SK-N-SH (cell line): ENCODE data around the gene PCAT6. TPM values are rescaled to one million over a fixed set of nuclear protein-coding genes. Genes with fewer than 3 reads are reported as not detected.

Source experiments
- CTCF ChIA-PET: fragments of 300-600, 350-600 bp; formaldehyde crosslinking; extraction: SDS; loops from one replicate; lab custom pipeline; 2021; lab: Yijun Ruan, JAX
- POLR2A ChIA-PET: fragments of 350-600 bp; sonication (Branson Sonifier 250); formaldehyde crosslinking; extraction: SDS; loops from one replicate; lab custom pipeline; 2020; ENCODE audit warnings: antibody characterized with exemption, inconsistent platforms; lab: Yijun Ruan, JAX
- DNase-seq: peaks from one replicate; pipeline ENCODE4 v3.0.0; 2012
- H2AFZ ChIP-seq: fragments of 200-600 bp; sonication (generic); 2 replicates; pipeline ENCODE4 v1.8.1; 2016; ENCODE audit warnings: antibody characterized with exemption, mild to moderate bottlenecking, low read depth
- H3F3A ChIP-seq: fragments of 200-600 bp; sonication (generic); replicated peaks from 2 replicates; pipeline ENCODE3; 2016; ENCODE audit warnings: antibody characterized with exemption, mild to moderate bottlenecking; ENCODE audit not compliant: insufficient read depth
- H3K27ac ChIP-seq, 2 experiments: fragments of 200-500 bp in 1 of 2; fragments of 200-600 bp in 1 of 2; sonication (Bioruptor generic) in 1 of 2; sonication (generic), shearing (Covaris generic) in 1 of 2; 2 replicates each; pipeline versions ENCODE4 v1.5.1 to v1.6.1; 2014 to 2016; ENCODE audit warnings: low read depth in 2 of 2, inconsistent platforms in 1 of 2, low read length in 1 of 2, mild to moderate bottlenecking in 1 of 2, mixed read lengths in 1 of 2
- H3K27me3 ChIP-seq: fragments of 200-600 bp; sonication (generic), shearing (Covaris generic); 2 replicates; pipeline ENCODE4 v1.6.1; 2016; ENCODE audit warnings: mixed run types; ENCODE audit not compliant: insufficient read depth
- H3K36me3 ChIP-seq, 2 experiments: fragments of 200-500 bp in 1 of 2; fragments of 200-600 bp in 1 of 2; sonication (Bioruptor generic) in 1 of 2; sonication (generic) in 1 of 2; replicated peaks in 1 of 2; 2 replicates each; pipeline versions ENCODE3 to v1.5.1; 2014 to 2016; ENCODE audit warnings: low read length in 1 of 2, mild to moderate bottlenecking in 1 of 2; ENCODE audit not compliant: insufficient read depth in 2 of 2, control insufficient read depth in 1 of 2
- H3K4me1 ChIP-seq, 2 experiments: fragments of 200-500 bp in 1 of 2; fragments of 200-600 bp in 1 of 2; sonication (Bioruptor generic) in 1 of 2; sonication (generic), shearing (Covaris generic) in 1 of 2; 2 replicates each; pipeline versions ENCODE4 v1.5.1 to v1.6.1; 2014 to 2016; ENCODE audit warnings: low read depth in 1 of 2, low read length in 1 of 2, mixed run types in 1 of 2; ENCODE audit not compliant: insufficient read depth in 2 of 2, control insufficient read depth in 1 of 2
- H3K4me2 ChIP-seq: fragments of 200-600 bp; sonication (generic), shearing (Covaris generic); 2 replicates; pipeline ENCODE4 v1.6.1; 2017; ENCODE audit warnings: mixed run types
- H3K4me3 ChIP-seq, 2 experiments: fragments of 200-500 bp in 1 of 2; fragments of 200-600 bp in 1 of 2; sonication (Bioruptor generic) in 1 of 2; sonication (generic), shearing (Covaris generic) in 1 of 2; 2 replicates each; pipeline versions ENCODE4 v1.5.1 to v1.8.1; 2014 to 2016; ENCODE audit warnings: low read depth in 2 of 2, inconsistent platforms in 1 of 2, low read length in 1 of 2, mild to moderate bottlenecking in 1 of 2, mixed read lengths in 1 of 2, moderate library complexity in 1 of 2
- H3K79me2 ChIP-seq: fragments of 200-600 bp; sonication (generic); 2 replicates; pipeline ENCODE4 v1.8.1; 2017; ENCODE audit warnings: mild to moderate bottlenecking; ENCODE audit not compliant: insufficient read depth
- H3K9ac ChIP-seq: fragments of 200-600 bp; sonication (generic); 2 replicates; pipeline ENCODE4 v1.6.1; 2017; ENCODE audit warnings: mixed run types
- H3K9me2 ChIP-seq: fragments of 200-600 bp; sonication (generic); 2 replicates; pipeline ENCODE4 v1.6.1; 2017; ENCODE audit warnings: mixed run types
- H3K9me3 ChIP-seq: fragments of 200-600 bp; sonication (generic); 2 replicates; pipeline ENCODE4 v1.6.1; 2017; ENCODE audit warnings: mixed run types, mild to moderate bottlenecking, moderate library complexity
- H4K20me1 ChIP-seq: fragments of 200-600 bp; sonication (generic); 2 replicates; pipeline ENCODE4 v1.6.1; 2017; ENCODE audit warnings: mild to moderate bottlenecking, mixed run types; ENCODE audit not compliant: insufficient read depth
- EP300 ChIP-seq, 2 experiments: IDR thresholded peaks; 2 replicates each; pipeline versions ENCODE4 v1.4.0 to v1.6.1; 2012; ENCODE audit warnings: borderline replicate concordance in 1 of 2, low read depth in 1 of 2, low read length in 1 of 2
- FOXJ3 ChIP-seq: sonication (generic); formaldehyde crosslinking; IDR thresholded peaks from 2 replicates; pipeline ENCODE4 v1.5.1; 2020; ENCODE audit warnings: mild to moderate bottlenecking, missing genetic modification reagents
- FOXM1 ChIP-seq: IDR thresholded peaks from 2 replicates; pipeline ENCODE4 v1.4.0; 2012; ENCODE audit warnings: low read depth, mild to moderate bottlenecking
- GABPA ChIP-seq: IDR thresholded peaks from 2 replicates; pipeline ENCODE4 v1.4.0; 2012; ENCODE audit warnings: low read depth, mild to moderate bottlenecking
- IRF3 ChIP-seq: fragments of 150-350 bp; IDR thresholded peaks from 2 replicates; pipeline ENCODE4 v1.6.1; 2016; ENCODE audit warnings: mild to moderate bottlenecking, low read depth, low read length
- REST ChIP-seq: IDR thresholded peaks from 2 replicates; pipeline ENCODE4 v1.6.1; 2012; ENCODE audit warnings: mild to moderate bottlenecking, low read depth, low read length, moderate library complexity
- RXRA ChIP-seq: IDR thresholded peaks from 2 replicates; pipeline ENCODE4 v1.4.0; 2012; ENCODE audit warnings: low read depth, mild to moderate bottlenecking, borderline replicate concordance
- SIN3A ChIP-seq: IDR thresholded peaks from 2 replicates; pipeline ENCODE4 v1.6.1; 2012; ENCODE audit warnings: low read depth, mild to moderate bottlenecking, low read length, moderate library complexity, borderline replicate concordance
- SMC3 ChIP-seq: IDR thresholded peaks from 2 replicates; pipeline ENCODE4 v1.6.1; 2012; ENCODE audit warnings: low read depth, low read length, improper control_type of control experiment
- TAF1 ChIP-seq: IDR thresholded peaks from 2 replicates; pipeline ENCODE4 v1.6.1; 2012; ENCODE audit warnings: low read depth, mild to moderate bottlenecking, low read length, moderate library complexity, borderline replicate concordance
- TCF12 ChIP-seq: IDR thresholded peaks from 2 replicates; pipeline ENCODE4 v1.4.0; 2012
- TEAD4 ChIP-seq: IDR thresholded peaks from 2 replicates; pipeline ENCODE4 v1.4.0; 2012; ENCODE audit warnings: mild to moderate bottlenecking, borderline replicate concordance; ENCODE audit not compliant: insufficient read depth
- USF1 ChIP-seq: IDR thresholded peaks from 2 replicates; pipeline ENCODE4 v1.4.0; 2012; ENCODE audit warnings: low read depth, borderline replicate concordance
- YY1 ChIP-seq: IDR thresholded peaks from 2 replicates; pipeline ENCODE4 v1.4.0; 2012; ENCODE audit warnings: low read depth, mild to moderate bottlenecking
- WGBS: methylation state at CpG from one replicate; pipeline ENCODE4 v1.1.6; 2017; ENCODE audit warnings: low lambda C conversion rate; 5-methylcytosine and 5-hydroxymethylcytosine counted together
- polyA plus RNA-seq, 3 experiments: library from polyadenylated mRNA; depleted of rRNA; stranded (reverse); fragments of >200 nt; gene quantifications; 2 replicates each; pipeline ENCODE4 v1.2.3, GENCODE V29; 2012

Gene PCAT6
- polyA plus RNA-seq, 1 of the 3 experiments (the other 2 are of a cell fraction), result 6.9 TPM

- no peak for TF ChIP-seq SIN3A
- no peak for TF ChIP-seq GABPA
- TF ChIP-seq FOXM1, result no peak
- TF ChIP-seq, all 33 proteins: peak for 0
These were observed 33.5 kb downstream of the PCAT6 start for GRCh38 chr1:202844259-202844658.

GRCh38 chr1:202844935-202845334 is 34.2 kb downstream of the PCAT6 start:
- ChIA-PET POLR2A (no interaction called here), CTCF (interaction anchor here (0.8 kb wide), 1 partner anchor 152 kb away, joined by 3 read pairs; no protein-coding TSS in a partner anchor)
- Histone ChIP-seq H2AFZ (no peak overlapping the region), H4K20me1 (no peaks in the 10 kb centered on the region), H3K27ac (no peak overlapping the region), H3K36me3 (no peaks in the 10 kb centered on the region), H3K27me3 (no peaks in the 10 kb centered on the region), H3K4me1 (no peaks in the 10 kb centered on the region), H3K79me2 (no peaks in the 10 kb centered on the region), H3K4me2 (no peak overlapping the region), H3F3A (no peaks in the 10 kb centered on the region), H3K9me2 (no peaks in the 10 kb centered on the region), H3K4me3 (no peak overlapping the region), H3K9ac (no peak overlapping the region), H3K9me3 (no peaks in the 10 kb centered on the region)
- no peak for DNase-seq
- WGBS, result 70% methylated on average over 6 of the region's 6 CpGs
- TF ChIP-seq EP300 (IDR thresholded peaks at IDR 0.05; ENCODE audit: borderline replicate concordance in 1 of 2, low read depth in 1 of 2, low read length in 1 of 2) (no peak), FOXJ3 (CRISPR knock-in tag) (no peak), TEAD4 (no peak), REST (no peak), FOXM1 (no peak), YY1 (no peak), SMC3 (no peak), USF1 (no peak), IRF3 (no peak), GABPA (no peak), SIN3A (no peak), TCF12 (no peak), TAF1 (no peak), RXRA (no peak)

More at GRCh38 chr1:202844259-202844658, 33.5 kb downstream of the PCAT6 start:
- no peak for DNase-seq
- no peaks in the 10 kb centered on the region for H3K36me3 ChIP-seq
- no peaks in the 10 kb centered on the region for H3F3A ChIP-seq
- H3K79me2 ChIP-seq, result no peaks in the 10 kb centered on the region
- no peaks in the 10 kb centered on the region for H3K9me2 ChIP-seq
- H4K20me1 ChIP-seq, result no peaks in the 10 kb centered on the region
- no peak overlapping the region for H3K27ac ChIP-seq
- H3K27me3 ChIP-seq, result no peaks in the 10 kb centered on the region
- H2AFZ ChIP-seq, result no peak overlapping the region
- WGBS, result 83% methylated on average over 5 of the region's 5 CpGs
- no peak overlapping the region for H3K4me3 ChIP-seq
- CTCF ChIA-PET, result no interaction called here
- H3K4me1 ChIP-seq, result no peaks in the 10 kb centered on the region
- POLR2A ChIA-PET, result no interaction called here
- no peak overlapping the region for H3K9ac ChIP-seq
- no peak overlapping the region for H3K4me2 ChIP-seq
- H3K9me3 ChIP-seq, result no peaks in the 10 kb centered on the region
